ENCODE measurements around the gene TRPC4AP. TPM values are rescaled to one million over a fixed set of nuclear protein-coding genes. Genes with fewer than 3 reads are reported as not detected.

TRPC4AP gene
- total and polyA plus RNA-seq, 2 of the 8 experiments (the other 6 are each of a cell fraction or from before 2014, with no cell fraction given) = 73.1 to 74.8 TPM

DNA sequence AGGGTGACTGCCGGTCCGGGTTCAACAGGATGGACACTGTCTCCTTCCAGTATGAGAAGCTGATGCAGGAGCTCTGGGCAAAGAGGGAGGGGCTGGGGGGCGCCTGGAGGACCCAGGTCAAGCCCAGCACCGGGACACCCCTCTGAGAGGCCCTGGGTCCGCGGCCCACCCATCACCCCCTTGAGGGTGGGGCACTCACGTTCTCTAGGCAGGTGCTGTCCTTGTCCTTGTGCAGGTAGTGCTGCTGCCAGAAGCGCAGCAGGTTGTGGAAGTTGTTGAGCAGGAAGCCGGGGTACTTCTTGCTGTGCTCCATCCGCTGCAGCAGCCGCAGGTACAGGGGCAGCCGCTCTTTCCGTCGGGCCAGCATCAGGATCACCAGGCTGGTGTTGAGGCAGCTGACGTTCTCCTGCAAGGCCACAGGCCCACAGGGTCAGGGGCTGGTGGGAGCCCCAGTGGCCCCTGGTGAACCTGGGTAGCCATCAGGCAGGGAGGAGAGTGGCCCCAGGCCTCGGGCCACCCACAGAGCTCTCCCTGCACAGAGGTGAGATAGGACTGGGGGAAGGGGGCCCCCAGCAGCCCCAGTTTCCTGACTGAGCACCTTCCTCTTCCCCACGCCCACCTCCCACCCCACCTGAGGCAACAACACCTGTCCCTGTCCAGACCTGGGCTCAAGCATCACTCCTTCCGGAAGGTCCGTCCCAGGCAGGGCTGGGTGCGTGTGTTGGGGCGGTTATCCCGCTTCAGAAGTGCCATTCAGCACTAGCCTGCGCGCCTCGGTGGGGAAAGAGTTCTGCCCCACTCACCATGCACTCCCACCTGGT lies 89.2 kb downstream of the TRPC4AP start:
- no peak for DNase-seq (ENCODE audit: low read depth in 1 of 2, low spot score in 2 of 2)

More for the DNA sequence above, 89.2 kb downstream of the TRPC4AP start:
- Histone ChIP-seq H3K56ac (replicated peaks; ENCODE audit: insufficient read length, low read depth, low read length) (no peak overlapping the region), H3K79me1 (ENCODE audit: low read depth, low read length) (no peaks in the 10 kb centered on the region), H4K8ac (ENCODE audit: extremely low read depth, insufficient read depth, low read length) (no peak overlapping the region; the same call in 1 of the 2 replicates), H3K9me3 (ENCODE audit: insufficient read depth in 2 of 2, low read depth in 1 of 2, low read length in 1 of 2) (no peaks in the 10 kb centered on the region), H2BK20ac (ENCODE audit: low read length) (no peak overlapping the region), H2AK5ac (ENCODE audit: low read depth, low read length) (no peak overlapping the region), H3K23me2 (ENCODE audit: low read depth, low read length) (no peaks in the 10 kb centered on the region), H2AFZ (ENCODE audit: low read length) (no peak overlapping the region), H3K23ac (ENCODE audit: insufficient read length) (no peak overlapping the region), H3K27ac (ENCODE audit: low read depth, low read length) (no peak overlapping the region), H3K36me3 (ENCODE audit: control insufficient read depth in 2 of 4, insufficient read depth in 4 of 4, low read length in 3 of 4) (peaks cover 14 to 70% (median 48%) of the 10 kb centered on the region in 4 experiments), H4K5ac (ENCODE audit: insufficient read length, low read depth, low read length) (no peak overlapping the region), H2BK120ac (replicated peaks; ENCODE audit: low read depth, low read length) (no peak overlapping the region), H4K91ac (replicated peaks; ENCODE audit: insufficient read length, low read length) (no peak overlapping the region), H3K4me2 (ENCODE audit: insufficient read depth in 1 of 2, low read depth in 2 of 2, low read length in 2 of 2) (no peak overlapping the region), H3K14ac (ENCODE audit: insufficient read length) (no peak overlapping the region), H3K18ac (ENCODE audit: extremely low read depth, low read length) (no peak overlapping the region), H3K79me2 (ENCODE audit: control insufficient read depth in 1 of 2, insufficient read depth in 2 of 2, low read length in 2 of 2) (no peaks in the 10 kb centered on the region), H4K20me1 (replicated peaks in 1 of 2; ENCODE audit: control insufficient read depth in 1 of 2, insufficient read depth in 2 of 2, low read length in 2 of 2) (peaks cover 5 to 6% of the 10 kb centered on the region in 2 experiments), H3K4me3 (ENCODE audit: extremely low read depth in 1 of 4, insufficient read depth in 2 of 4, low read depth in 3 of 4, low read length in 4 of 4) (no peak overlapping the region), H3K4me1 (replicated peaks in 1 of 4; ENCODE audit: control insufficient read depth in 3 of 4, insufficient read depth in 4 of 4, low read length in 3 of 4) (peaks cover 0 to 2% (median 0%) of the 10 kb centered on the region in 4 experiments; a peak in 2 of 7 replicates), H2BK5ac (ENCODE audit: low read depth, low read length) (no peak overlapping the region), H2BK15ac (ENCODE audit: low read length) (no peak overlapping the region), H3K4ac (replicated peaks; ENCODE audit: insufficient read length, low read depth, low read length) (no peak overlapping the region), H2BK12ac (ENCODE audit: low read depth, low read length) (no peak overlapping the region), H3K27me3 (replicated peaks in 1 of 4; ENCODE audit: control insufficient read depth in 3 of 4, extremely low read depth in 1 of 4, insufficient read depth in 3 of 4, low read length in 3 of 4) (no peaks in the 10 kb centered on the region), H3K9ac (replicated peaks in 1 of 4; ENCODE audit: extremely low read depth in 1 of 4, low read depth in 3 of 4, low read length in 3 of 4) (no peak overlapping the region)
- ChIA-PET CTCF (ENCODE audit: partially characterized antibody) (interaction anchor here (1.1 to 4.1 kb wide), 5 partner anchors 10 to 168 kb away, joined by 3 to 54 read pairs (median 25); partner anchors contain the start of genes ACSS2 and GGT7), POLR2A (ENCODE audit: partially characterized antibody) (no interaction called here)
- no peak for TF ChIP-seq EGR1 (IDR thresholded peaks at IDR 0.05; ENCODE audit: borderline replicate concordance, low read depth, low read length)
- FAIRE-seq = no peak
- WGBS, 2 experiments (ENCODE audit: extremely low coverage in 1 of 2, insufficient coverage in 1 of 2, insufficient read length in 1 of 2, insufficient replicate concordance in 2 of 2, low coverage in 1 of 2, low lambda C conversion rate in 2 of 2, missing lambda C conversion rate in 1 of 2) = 92% methylated on average over 24 of the region's 25 CpGs; no CpG with 5 or more reads in 1 of the 2 experiments

Measured in H1 (cell line).